AG09319 (cell line): ENCODE results near the gene REC8.

ENCODE experiments used
- DNase-seq: peaks from one replicate; pipeline ENCODE4 v3.0.0-alpha.2; 2010; ENCODE audit warnings: low read depth; ENCODE audit errors: extremely low read depth
- TF ChIP-seq, protein P1 (sequence below): IDR thresholded peaks from 2 replicates; pipeline ENCODE4 v1.5.1; 2011; ENCODE audit warnings: low read depth, mild to moderate bottlenecking, inconsistent platforms, low read length, moderate library complexity

REC8 gene

DNA sequence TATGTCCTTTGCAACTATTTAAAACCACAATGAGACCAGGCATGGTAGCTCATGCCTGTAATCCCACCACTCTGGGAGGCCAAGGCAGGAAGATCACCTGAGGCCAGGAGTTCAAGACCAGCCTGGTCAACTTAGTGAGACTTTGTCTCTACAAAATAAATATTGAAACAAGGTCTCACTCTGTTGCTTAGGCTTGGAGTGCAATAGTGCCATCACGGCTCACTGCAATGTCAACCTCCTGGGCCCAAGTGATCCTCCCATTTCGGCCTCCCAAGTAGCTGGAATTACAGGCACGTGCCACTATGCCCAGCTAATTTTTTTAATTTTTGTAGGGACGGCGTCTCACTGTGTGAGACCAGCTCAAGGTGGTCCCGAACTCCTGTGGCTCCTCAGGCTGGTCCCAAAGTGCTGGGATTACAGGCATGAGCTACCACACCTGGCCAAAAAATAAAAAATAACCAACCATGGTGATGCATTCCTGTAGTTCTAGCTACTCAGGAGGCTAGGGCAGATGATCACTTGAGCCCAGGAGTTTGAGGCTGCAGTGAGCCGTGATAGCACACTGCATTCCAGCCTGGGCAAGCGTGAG is 42.4 kb upstream of the REC8 start:
- TF ChIP-seq, protein P1, sequence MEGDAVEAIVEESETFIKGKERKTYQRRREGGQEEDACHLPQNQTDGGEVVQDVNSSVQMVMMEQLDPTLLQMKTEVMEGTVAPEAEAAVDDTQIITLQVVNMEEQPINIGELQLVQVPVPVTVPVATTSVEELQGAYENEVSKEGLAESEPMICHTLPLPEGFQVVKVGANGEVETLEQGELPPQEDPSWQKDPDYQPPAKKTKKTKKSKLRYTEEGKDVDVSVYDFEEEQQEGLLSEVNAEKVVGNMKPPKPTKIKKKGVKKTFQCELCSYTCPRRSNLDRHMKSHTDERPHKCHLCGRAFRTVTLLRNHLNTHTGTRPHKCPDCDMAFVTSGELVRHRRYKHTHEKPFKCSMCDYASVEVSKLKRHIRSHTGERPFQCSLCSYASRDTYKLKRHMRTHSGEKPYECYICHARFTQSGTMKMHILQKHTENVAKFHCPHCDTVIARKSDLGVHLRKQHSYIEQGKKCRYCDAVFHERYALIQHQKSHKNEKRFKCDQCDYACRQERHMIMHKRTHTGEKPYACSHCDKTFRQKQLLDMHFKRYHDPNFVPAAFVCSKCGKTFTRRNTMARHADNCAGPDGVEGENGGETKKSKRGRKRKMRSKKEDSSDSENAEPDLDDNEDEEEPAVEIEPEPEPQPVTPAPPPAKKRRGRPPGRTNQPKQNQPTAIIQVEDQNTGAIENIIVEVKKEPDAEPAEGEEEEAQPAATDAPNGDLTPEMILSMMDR: no peak

GRCh38 chr14:24130380-24130716 is 41.5 kb upstream of the REC8 start, which contains the start of gene FITM1:
Gene FITM1, plus strand, starts transcription at chr14:24130659. Its CDS starts 905 bp downstream, at chr14:24131564.
- TF ChIP-seq, protein P1: no peak
- DNase-seq: no peak

More for the DNA sequence above, 42.4 kb upstream of the REC8 start:
- DNase-seq: no peak

DNA sequence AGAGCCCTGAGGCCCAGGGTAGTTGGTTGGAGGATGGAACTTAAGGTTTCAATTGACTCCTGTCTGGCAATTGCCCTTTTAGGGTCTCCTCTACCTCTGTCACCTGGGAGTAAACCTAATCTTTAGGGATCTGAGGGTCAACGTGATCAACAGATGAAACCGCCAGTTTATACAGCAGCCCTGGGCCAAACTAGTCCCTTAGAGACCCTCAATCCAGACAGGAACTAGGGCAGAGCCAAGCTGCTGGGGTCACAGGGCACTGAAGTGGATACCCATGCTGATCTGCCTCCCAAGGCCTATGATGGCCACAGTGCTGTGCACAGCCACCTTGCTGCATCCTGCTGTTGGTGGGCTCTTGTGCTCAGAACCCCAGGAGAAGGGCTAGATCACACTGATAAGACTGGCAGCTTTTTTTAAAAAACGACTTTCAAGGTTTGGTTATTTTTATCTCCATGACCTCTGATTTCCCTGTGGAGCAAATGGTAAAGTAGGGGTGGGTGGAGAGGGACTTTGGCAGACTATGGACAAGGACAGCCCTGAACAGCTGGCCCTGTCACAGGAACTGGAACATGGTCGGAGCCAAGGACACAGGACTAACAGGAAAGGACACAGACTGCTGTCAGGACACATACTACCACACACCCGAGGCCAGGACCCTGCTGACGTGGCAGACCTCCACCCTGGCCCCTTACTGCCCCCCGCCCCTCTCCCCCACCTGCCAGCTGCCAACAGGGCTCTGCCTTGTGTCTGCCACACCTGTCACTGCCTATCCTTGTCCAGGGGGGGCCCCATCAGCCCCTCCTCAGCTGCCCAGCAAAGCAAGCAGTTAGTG is 40.9 kb upstream of the REC8 start:
- no peak for DNase-seq
- TF ChIP-seq, protein P1: no peak

GRCh38 chr14:24131549-24131966 is 40.3 kb upstream of the REC8 start:
- TF ChIP-seq, protein P1: no peak
- no peak for DNase-seq

GRCh38 chr14:24132061-24132685 is 39.7 kb upstream of the REC8 start:
- TF ChIP-seq, protein P1: no peak
- DNase-seq: no peak

- no peak for DNase-seq
- TF ChIP-seq, protein P1: no peak
Measured at GRCh38 chr14:24132976-24133375, 38.9 kb upstream of the REC8 start.

- no peak for DNase-seq
- TF ChIP-seq, protein P1: no peak
Measured at GRCh38 chr14:24133735-24134134, 38.1 kb upstream of the REC8 start.
